ENCODE measurements around the gene GPR82.
"Not testable (repeated sequence)": the region's sequence is repeated elsewhere in the genome, so short reads cannot be mapped to it uniquely, and the experiment has no call there.

GPR82 gene

DNA sequence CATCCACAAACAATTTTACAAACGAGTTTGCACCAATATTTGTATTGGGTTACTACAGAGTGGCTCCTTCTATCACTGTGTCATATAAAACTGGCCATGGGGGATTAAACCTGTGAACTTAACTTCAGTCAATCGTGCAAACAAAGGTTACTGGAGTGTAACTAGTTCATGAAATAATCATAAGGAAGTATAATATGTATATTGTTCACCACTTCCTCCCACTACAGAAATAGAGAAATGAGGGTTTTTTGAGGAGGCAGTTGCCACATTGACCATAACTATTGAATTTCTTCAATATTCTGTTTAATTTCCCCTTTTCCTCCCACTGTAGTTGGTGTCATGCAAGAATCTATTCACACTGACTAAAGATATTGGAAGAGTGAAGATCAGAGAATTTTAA lies at the start of gene GPR82:
TSS of gene GPR82 (plus strand) at position 356 of the 400 bp plus-strand sequence. CDS start 2,846 bp downstream, outside the sequence.
- DNase-seq: peak; percentile 50 to 81 (median 70)

- DNase-seq: not testable (repeated sequence)
Observed at GRCh38 chrX:41676361-41676760, 47.6 kb upstream of the GPR82 start.

DNA sequence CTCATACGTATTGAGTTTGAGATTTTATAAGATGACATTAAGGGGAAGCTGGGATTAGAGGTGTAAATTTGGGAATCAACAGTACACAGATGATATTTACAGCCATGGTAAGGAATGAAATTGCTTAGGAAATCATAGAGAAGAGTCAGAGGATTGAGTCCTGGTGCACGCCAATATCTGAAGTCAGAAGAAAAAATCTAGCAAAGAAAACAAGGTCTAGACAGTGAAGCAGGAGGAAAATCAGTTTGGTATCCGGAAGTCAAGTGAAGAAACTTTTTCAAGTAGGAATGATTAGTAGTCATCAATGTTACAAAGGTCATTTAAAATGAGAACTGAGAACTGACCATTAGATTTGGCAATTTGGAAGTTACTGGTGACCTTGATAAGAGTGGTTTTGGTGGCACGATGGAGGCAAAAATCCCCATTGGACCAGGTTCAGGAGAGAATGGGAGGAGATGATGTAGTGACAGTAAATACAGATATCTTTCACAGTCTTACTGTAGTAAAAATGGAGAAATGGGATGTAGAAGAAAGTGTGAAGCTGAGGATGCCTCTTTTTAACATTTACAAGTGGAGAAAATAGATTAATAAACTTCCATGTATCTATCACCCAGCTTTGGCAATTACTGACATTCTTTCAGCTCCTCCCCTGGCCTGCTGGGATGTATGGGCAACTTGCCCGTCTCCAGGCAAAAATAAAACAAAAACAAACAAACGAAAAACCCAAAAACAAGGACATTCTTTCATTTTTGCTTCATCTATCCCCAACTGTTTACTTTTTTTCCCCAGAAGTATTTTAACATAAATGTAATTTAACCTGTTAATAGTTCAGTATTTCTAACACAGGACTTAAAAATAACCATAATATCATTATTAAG lies 46.6 kb upstream of the GPR82 start:
- peak in 2 of 3 donors; percentile 15 to 22 for DNase-seq

DNA sequence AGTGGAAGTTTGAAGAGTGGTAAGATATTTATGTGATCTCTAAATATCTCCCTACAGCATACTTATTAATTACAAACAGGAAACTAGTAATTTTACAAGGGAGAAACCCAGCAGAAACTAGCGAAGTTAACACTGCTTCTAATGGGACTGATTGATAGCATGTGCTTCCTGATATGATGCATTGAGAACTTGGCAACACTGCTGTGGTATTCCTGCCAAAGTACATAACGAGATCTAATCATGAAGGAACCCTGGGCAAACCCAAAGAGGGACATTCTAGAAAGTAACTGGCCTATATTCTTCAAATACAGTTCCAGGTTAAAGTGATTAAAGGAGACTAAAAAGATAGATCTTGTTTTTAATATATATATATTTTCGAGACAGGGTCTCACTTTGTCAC lies 39.8 kb upstream of the GPR82 start:
- DNase-seq: no peak

DNA sequence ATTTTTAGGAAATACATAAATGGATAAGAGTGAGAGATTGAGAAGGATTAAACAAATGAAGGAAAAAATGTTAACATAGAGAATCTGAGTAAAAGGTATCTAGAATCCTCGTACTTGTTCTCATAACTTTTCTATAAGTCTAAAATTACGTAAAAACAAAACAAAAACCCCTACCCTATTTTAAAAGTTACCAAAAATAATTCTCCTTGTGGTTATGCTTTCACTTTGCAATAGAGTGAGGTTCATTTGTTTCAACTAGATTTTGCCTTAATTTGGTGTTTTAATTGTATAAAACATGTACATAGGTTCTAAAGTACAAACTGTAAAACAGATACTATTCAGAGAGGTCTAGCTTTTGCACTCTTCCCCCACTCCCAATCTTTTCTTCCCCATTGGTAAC lies 39.0 kb upstream of the GPR82 start:
- DNase-seq: no peak

- DNase-seq: peak in 2 of 3 donors; percentile 36 to 54
Observed at GRCh38 chrX:41686788-41687187, 37.2 kb upstream of the GPR82 start.

- peak in 2 of 3 donors; percentile 31 to 36 for DNase-seq
Observed at GRCh38 chrX:41688156-41688555, 35.8 kb upstream of the GPR82 start.

GRCh38 chrX:41688835-41689234 lies 35.1 kb upstream of the GPR82 start, which contains the start of gene GPR34:
TSS of gene GPR34 (plus strand) at chrX:41688973. CDS start at chrX:41695634, 6,661 bp downstream.
- peak; percentile 47 to 61 (median 50) for DNase-seq

DNA sequence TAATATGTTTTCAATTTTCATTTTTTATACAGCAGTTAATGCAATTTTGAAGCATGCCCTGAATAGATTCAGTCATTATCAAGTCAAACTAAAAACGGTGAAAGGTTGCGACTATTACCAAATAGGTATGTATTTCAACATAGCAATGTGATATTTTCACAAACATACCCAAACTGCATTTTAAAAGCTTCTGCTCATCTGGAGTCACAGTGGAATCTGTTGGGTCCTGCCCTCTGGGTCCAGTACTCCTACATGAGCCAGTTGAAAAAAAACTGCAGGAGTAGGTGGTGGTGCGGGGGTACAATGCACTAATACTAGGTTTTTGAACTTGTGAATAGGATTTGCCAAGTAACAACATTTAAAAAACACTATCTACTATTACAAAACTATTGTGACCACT lies 34.3 kb upstream of the GPR82 start:
- no peak for DNase-seq

DNA sequence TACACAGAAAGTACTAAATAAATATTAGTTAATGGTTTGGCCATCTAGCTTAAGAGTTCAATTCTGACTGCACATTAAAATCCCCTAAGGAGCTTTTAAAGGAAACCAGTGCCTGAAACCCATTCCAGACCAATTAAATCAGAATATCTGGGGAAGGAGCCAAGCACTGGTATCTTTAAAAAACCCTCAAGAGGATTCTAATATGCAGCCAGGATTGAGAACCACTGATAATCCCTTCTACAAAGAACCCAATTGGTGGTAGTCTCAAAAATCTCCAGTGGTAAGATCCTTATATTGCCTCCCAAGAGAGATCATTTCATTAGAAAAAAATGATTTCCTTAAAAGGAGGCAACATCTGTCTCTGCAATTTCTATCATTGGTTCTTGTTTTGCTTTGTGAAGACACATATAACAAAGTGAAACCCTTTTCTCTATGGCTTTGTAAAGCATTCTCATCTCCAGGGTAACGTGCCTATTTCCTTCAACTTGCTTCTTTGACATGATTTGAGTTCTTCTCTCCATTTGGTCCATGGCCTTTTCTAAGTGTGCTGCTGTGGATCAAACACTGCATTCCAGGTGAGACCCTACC lies 31.7 kb upstream of the GPR82 start:
- no peak for DNase-seq

- no peak for DNase-seq
Observed at GRCh38 chrX:41693024-41693423, 31.0 kb upstream of the GPR82 start.

DNA sequence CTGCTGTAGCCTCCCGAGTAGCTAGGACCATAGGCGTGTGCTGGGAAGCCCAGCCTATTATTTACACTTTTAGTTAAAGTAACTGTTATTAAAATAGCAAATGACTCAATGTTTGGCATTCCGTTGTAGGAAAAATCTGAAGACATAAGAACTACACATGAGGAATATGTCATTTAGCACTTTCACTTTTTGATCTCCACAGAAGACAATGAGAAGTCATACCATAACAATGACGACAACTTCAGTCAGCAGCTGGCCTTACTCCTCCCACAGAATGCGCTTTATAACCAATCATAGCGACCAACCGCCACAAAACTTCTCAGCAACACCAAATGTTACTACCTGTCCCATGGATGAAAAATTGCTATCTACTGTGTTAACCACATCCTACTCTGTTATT lies 28.6 kb upstream of the GPR82 start:
- peak in 1 of 3 donors; percentile 56 for DNase-seq

- peak in 1 of 3 donors; percentile 18 for DNase-seq
Observed at GRCh38 chrX:41703574-41704029, 20.4 kb upstream of the GPR82 start.

- no peak for DNase-seq
Observed at GRCh38 chrX:41705042-41705441, 18.9 kb upstream of the GPR82 start.

DNA sequence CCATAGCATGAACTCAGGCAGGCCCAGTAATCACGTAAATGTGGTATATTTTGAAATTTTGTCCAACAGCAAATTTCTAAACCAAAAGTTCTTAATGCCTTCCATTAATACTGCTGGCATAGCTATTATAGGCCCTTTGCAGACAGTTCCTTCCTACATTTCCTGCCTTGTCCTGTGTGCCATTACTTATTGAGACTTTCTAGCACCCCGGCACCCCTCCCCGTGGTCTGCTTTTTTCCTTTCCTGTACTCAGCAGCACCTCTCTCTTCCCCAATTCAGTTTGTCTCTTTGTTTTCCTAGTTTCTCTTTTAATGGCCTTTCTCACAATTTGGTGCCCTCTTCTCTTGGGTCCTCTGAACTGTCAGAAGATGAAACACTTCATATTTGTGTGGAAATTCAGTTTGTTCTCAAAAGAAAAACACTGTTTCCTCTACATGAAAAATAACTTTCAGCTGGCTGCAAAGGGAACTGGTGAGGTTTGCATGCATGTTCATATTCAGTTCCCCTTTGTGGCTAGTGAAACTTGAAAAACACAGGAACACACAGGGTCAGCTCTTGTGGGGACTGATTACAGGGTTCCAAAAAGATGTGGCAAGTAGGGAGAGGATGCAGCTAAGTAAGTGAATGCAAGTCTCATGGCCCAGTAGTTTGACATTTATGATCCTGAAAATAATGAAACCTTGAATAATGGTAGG lies 18.2 kb upstream of the GPR82 start:
- peak; percentile 40 to 57 (median 56) for DNase-seq

DNA sequence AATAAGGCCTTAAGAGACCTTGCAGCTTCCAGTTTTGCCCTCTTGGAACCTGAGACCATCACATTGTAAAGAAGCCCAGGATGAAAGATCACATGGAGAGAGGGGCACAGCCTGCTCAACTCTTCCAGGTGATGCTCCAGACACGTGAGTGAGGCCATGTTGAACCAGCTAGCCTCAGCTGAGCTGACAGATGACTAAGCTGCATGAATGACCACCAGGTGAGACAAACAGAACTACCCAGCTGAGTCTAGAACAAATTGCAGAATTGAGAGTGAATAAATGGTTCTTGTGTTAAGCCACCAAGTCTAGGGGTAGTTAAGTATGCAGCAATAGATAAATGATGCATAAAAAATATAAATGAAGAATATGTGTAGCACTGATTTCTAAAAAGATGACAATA lies 16.8 kb upstream of the GPR82 start:
- no peak for DNase-seq

GRCh38 chrX:41708486-41708885 lies 15.5 kb upstream of the GPR82 start:
- DNase-seq: peak; percentile 23 to 56 (median 49)

DNA sequence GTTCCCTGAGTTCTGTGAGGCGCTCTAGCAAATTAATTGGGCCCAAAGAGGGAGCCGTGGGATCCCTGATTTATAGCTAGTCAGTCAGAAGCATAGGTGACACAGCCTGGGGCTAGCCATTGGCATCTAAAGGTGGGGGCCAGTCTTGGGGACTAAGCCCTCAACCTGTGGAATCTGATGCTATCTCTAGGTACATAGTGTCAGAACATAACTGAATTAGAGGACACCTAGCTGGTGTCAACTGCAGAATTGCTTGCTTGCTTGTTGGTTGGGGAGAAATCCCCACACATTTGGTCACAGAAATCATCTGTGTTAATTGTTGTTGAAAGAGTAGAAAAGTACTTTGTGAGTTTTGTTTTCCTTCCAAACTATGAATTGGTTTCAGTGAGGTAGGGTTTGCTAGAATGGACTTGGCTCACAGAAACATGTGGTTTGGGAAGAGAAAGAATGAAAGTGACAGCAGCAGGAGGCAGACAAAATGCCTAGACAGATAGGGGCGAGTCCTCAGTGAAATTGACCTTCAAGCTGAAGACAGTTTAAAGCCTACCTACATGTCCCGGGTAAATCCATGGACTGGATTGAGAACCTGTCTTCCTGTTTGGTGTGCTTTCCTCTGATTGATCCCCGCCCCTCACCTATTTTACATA lies 12.8 kb upstream of the GPR82 start:
- no peak for DNase-seq

GRCh38 chrX:41716222-41716621 lies 7.8 kb upstream of the GPR82 start:
- no peak for DNase-seq

DNA sequence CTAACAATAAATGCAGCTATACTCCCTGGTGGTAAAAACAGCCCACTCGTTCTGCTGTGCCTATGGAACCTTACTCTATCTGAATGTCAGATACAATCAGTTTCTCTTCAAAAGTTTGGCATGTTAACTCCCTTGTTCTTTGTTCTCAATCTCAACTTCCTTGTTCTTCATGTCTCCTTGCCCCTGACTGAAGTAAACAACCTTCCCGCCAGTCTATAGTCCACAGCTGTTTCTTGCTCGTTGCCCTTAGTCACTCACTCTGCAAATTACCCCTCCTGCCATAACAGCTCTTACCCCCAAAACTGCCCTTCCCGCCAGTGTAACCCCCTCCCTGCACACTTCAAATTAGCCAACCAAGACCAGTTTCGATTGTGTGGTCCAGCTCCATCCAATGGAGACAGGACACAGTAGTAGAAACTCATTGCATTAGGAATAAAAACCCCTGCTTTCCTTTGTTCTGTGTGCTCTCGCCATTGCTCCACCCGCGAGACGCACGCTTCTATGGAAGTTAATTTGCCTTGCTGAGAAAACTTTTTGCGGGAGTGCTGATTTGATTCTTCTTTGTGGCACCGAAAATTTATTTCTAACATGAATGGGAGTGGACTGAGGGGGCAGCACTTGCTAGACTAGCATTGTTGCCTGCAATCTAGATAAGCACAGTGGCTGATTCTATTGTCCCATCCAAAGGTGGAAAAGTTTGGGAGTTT lies 7.1 kb upstream of the GPR82 start:
- DNase-seq: no peak

- DNase-seq: no peak
Observed at GRCh38 chrX:41718481-41719235, 5.3 kb upstream of the GPR82 start.
